ENCODE data around the gene C2orf72. TPM values are rescaled to one million over a fixed set of nuclear protein-coding genes. Genes with fewer than 3 reads are reported as not detected.
A peak's percentile ranks its signal among the peaks of the same experiment; 100 is the strongest.

C2orf72 gene
- total and polyA plus RNA-seq, 2 of the 13 experiments (the other 11 are each of a cell fraction or from before 2014, with no cell fraction given) = 147 to 203 TPM

DNA sequence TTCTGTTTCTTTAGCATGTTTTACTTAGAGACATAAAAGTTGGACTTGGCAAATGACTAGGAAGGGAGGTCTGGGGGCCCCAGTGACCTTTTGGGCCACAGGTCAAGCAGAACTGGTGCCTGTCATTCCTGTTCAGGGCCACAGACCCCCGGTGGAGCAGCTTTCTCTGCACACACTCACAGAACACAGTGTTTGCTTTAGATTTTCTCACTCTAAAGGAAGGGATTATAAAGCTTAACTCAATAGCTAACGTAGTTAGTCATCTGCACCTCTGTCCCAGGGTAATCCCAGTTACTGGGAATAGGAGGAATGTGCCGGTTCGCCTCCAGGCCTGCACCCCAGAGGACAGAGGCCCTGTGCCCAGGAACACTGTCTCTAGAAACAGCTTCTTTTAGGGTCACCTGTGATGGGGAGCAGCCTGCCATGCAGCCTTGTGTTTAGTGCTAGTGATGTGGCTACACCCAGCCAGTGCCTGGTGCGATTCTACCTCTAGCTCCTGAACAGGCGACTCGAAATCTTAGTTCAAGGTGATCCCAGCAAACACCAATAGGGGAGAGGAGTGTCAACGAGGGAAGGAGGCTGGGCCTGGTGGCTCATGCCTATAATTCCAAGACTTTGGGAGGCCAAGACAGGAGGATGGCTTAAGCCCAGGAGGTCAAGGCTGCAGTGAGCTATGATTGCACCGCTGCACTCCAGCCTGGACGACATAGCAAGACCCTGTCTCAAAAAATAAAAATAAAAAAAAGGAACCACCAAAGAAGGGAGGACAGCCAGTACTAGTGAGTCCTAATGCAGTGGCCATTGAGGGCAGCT, 29.8 kb upstream of the C2orf72 start (continued):
- TF ChIP-seq, protein P1, sequence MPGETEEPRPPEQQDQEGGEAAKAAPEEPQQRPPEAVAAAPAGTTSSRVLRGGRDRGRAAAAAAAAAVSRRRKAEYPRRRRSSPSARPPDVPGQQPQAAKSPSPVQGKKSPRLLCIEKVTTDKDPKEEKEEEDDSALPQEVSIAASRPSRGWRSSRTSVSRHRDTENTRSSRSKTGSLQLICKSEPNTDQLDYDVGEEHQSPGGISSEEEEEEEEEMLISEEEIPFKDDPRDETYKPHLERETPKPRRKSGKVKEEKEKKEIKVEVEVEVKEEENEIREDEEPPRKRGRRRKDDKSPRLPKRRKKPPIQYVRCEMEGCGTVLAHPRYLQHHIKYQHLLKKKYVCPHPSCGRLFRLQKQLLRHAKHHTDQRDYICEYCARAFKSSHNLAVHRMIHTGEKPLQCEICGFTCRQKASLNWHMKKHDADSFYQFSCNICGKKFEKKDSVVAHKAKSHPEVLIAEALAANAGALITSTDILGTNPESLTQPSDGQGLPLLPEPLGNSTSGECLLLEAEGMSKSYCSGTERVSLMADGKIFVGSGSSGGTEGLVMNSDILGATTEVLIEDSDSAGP (CRISPR knock-in tag; IDR thresholded peaks at IDR 0.05; ENCODE audit: borderline replicate concordance) = peak; percentile 22; the same call in 1 of the 2 replicates
- peak; percentile 85 for TF ChIP-seq ZBTB7B (CRISPR knock-in tag; IDR thresholded peaks at IDR 0.05)
- TF ChIP-seq, protein P2, sequence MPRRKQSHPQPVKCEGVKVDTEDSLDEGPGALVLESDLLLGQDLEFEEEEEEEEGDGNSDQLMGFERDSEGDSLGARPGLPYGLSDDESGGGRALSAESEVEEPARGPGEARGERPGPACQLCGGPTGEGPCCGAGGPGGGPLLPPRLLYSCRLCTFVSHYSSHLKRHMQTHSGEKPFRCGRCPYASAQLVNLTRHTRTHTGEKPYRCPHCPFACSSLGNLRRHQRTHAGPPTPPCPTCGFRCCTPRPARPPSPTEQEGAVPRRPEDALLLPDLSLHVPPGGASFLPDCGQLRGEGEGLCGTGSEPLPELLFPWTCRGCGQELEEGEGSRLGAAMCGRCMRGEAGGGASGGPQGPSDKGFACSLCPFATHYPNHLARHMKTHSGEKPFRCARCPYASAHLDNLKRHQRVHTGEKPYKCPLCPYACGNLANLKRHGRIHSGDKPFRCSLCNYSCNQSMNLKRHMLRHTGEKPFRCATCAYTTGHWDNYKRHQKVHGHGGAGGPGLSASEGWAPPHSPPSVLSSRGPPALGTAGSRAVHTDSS (CRISPR knock-in tag; conservative IDR thresholded peaks at IDR 0.05) = no peak
- no peak for TF ChIP-seq HNRNPK (IDR thresholded peaks at IDR 0.05; ENCODE audit: low read depth, low read length, poor library complexity, severe bottlenecking)
- no peak for TF ChIP-seq ZKSCAN5 (CRISPR knock-in tag; IDR thresholded peaks at IDR 0.05)
- no peak for TF ChIP-seq MXD4 (CRISPR knock-in tag; IDR thresholded peaks at IDR 0.05)
- TF ChIP-seq STAG1 (CRISPR knock-in tag; IDR thresholded peaks at IDR 0.05) = no peak
- TF ChIP-seq PITX1 (CRISPR knock-in tag; IDR thresholded peaks at IDR 0.05) = peak; percentile 93
- TF ChIP-seq TOPORS (CRISPR knock-in tag; IDR thresholded peaks at IDR 0.05) = no peak
- TF ChIP-seq ZNF782 (CRISPR knock-in tag; IDR thresholded peaks at IDR 0.05; ENCODE audit: borderline replicate concordance) = no peak; the same call in 1 of the 2 replicates
- TF ChIP-seq ZNF230 (CRISPR knock-in tag; IDR thresholded peaks at IDR 0.05) = no peak
- TF ChIP-seq SP5 (CRISPR knock-in tag; IDR thresholded peaks at IDR 0.05; ENCODE audit: borderline replicate concordance, low read depth) = no peak
- TF ChIP-seq ZNF891 (CRISPR knock-in tag; IDR thresholded peaks at IDR 0.05) = no peak
- TF ChIP-seq, protein P3, sequence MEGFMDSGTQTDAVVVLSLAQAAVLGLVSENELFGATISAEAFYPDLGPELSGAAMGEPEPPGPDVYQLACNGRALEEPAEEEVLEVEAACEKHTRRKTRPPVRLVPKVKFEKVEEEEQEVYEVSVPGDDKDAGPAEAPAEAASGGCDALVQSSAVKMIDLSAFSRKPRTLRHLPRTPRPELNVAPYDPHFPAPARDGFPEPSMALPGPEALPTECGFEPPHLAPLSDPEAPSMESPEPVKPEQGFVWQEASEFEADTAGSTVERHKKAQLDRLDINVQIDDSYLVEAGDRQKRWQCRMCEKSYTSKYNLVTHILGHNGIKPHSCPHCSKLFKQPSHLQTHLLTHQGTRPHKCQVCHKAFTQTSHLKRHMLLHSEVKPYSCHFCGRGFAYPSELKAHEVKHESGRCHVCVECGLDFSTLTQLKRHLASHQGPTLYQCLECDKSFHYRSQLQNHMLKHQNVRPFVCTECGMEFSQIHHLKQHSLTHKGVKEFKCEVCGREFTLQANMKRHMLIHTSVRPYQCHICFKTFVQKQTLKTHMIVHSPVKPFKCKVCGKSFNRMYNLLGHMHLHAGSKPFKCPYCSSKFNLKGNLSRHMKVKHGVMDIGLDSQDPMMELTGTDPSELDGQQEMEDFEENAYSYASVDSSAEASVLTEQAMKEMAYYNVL (CRISPR knock-in tag; IDR thresholded peaks at IDR 0.05; ENCODE audit: borderline replicate concordance) = no peak; the same call in 1 of the 2 replicates
- TF ChIP-seq, protein P4, sequence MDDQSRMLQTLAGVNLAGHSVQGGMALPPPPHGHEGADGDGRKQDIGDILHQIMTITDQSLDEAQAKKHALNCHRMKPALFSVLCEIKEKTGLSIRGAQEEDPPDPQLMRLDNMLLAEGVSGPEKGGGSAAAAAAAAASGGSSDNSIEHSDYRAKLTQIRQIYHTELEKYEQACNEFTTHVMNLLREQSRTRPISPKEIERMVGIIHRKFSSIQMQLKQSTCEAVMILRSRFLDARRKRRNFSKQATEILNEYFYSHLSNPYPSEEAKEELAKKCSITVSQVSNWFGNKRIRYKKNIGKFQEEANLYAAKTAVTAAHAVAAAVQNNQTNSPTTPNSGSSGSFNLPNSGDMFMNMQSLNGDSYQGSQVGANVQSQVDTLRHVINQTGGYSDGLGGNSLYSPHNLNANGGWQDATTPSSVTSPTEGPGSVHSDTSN (CRISPR knock-in tag; IDR thresholded peaks at IDR 0.05; ENCODE audit: borderline replicate concordance) = no peak
- TF ChIP-seq, protein P5, sequence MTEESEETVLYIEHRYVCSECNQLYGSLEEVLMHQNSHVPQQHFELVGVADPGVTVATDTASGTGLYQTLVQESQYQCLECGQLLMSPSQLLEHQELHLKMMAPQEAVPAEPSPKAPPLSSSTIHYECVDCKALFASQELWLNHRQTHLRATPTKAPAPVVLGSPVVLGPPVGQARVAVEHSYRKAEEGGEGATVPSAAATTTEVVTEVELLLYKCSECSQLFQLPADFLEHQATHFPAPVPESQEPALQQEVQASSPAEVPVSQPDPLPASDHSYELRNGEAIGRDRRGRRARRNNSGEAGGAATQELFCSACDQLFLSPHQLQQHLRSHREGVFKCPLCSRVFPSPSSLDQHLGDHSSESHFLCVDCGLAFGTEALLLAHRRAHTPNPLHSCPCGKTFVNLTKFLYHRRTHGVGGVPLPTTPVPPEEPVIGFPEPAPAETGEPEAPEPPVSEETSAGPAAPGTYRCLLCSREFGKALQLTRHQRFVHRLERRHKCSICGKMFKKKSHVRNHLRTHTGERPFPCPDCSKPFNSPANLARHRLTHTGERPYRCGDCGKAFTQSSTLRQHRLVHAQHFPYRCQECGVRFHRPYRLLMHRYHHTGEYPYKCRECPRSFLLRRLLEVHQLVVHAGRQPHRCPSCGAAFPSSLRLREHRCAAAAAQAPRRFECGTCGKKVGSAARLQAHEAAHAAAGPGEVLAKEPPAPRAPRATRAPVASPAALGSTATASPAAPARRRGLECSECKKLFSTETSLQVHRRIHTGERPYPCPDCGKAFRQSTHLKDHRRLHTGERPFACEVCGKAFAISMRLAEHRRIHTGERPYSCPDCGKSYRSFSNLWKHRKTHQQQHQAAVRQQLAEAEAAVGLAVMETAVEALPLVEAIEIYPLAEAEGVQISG (CRISPR knock-in tag; IDR thresholded peaks at IDR 0.05) = no peak
- peak; percentile 60; the same call in 1 of the 2 replicates for TF ChIP-seq MEIS2 (CRISPR knock-in tag; IDR thresholded peaks at IDR 0.05)
- TF ChIP-seq MZF1 (CRISPR knock-in tag; IDR thresholded peaks at IDR 0.05; ENCODE audit: borderline replicate concordance) = no peak
- 0 out of 2 replicates have a peak, but pooled peaks have one; percentile 47 for TF ChIP-seq ZNF556 (CRISPR knock-in tag; IDR thresholded peaks at IDR 0.05; ENCODE audit: borderline replicate concordance)
- TF ChIP-seq BHLHE40 (IDR thresholded peaks at IDR 0.05; ENCODE audit: low read length) = peak; percentile 22; the same call in 1 of the 2 replicates

Measured in HepG2 (cell line).